ENCODE data around the gene BMPER. TPM values are rescaled to one million over a fixed set of nuclear protein-coding genes. Genes with fewer than 3 reads are reported as not detected.

The BMPER gene
- total and polyA plus RNA-seq, 10 of the 15 experiments (the other 5 are each of a cell fraction or from before 2014, with no cell fraction given), result 0.02 to 0.08 TPM; not detected in 8

DNA sequence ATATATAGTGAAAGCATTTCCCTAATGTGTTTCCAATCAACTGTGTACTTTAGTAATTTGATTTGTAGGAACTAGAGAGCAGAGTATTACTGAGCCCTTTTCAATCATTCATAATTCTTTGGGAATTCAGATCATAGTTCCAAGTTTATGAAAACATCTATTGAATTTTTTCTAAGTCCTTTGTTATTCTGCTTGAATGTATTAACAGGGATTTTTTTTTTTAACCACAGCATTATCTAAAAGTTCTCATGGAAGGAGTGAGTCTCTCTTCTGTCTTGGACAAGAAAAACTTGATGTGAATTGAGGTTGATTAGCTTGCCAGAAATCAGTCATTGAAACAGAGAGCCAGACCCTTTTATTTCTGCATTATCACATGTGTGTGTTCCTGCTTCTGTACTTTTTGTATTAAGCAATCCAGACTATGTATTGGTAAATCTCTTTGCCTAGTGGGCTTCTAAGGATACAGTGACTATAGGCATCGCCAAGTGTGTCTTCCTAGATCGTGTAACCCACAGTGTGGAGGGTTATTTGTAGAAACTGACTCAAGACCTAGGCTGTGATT lies 59.9 kb downstream of the BMPER start (continued):
- TF ChIP-seq, protein P1, sequence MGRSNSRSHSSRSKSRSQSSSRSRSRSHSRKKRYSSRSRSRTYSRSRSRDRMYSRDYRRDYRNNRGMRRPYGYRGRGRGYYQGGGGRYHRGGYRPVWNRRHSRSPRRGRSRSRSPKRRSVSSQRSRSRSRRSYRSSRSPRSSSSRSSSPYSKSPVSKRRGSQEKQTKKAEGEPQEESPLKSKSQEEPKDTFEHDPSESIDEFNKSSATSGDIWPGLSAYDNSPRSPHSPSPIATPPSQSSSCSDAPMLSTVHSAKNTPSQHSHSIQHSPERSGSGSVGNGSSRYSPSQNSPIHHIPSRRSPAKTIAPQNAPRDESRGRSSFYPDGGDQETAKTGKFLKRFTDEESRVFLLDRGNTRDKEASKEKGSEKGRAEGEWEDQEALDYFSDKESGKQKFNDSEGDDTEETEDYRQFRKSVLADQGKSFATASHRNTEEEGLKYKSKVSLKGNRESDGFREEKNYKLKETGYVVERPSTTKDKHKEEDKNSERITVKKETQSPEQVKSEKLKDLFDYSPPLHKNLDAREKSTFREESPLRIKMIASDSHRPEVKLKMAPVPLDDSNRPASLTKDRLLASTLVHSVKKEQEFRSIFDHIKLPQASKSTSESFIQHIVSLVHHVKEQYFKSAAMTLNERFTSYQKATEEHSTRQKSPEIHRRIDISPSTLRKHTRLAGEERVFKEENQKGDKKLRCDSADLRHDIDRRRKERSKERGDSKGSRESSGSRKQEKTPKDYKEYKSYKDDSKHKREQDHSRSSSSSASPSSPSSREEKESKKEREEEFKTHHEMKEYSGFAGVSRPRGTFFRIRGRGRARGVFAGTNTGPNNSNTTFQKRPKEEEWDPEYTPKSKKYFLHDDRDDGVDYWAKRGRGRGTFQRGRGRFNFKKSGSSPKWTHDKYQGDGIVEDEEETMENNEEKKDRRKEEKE (IDR thresholded peaks at IDR 0.05), result no peak
- TF ChIP-seq MEF2A (IDR thresholded peaks at IDR 0.05; ENCODE audit: insufficient read depth, low read depth, low read length) (no peak), TCF3 (IDR thresholded peaks at IDR 0.05; ENCODE audit: borderline replicate concordance, insufficient read depth, low read depth, low read length) (no peak), IKZF2 (IDR thresholded peaks at IDR 0.05) (no peak), TCF7 (IDR thresholded peaks at IDR 0.05; ENCODE audit: borderline replicate concordance) (no peak)

DNA sequence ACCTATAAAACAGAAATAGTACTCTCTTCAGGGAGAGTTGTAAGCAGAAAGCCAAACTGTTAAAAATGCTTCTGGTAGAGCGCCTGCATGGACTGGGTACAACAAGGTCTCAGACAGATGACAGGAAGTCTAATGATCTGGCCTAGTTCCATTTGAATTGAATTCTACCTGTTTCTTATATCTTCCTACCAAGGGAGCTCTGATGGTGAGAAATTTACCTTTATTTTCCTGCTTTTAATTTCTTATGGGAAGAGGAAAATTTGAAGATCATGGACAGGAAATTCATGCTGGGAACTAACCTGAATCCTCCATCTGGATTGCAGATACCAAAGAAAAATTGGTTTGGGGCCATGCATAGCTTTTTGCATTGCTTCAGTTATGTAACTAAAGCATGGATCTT lies 63.3 kb downstream of the BMPER start:
- Histone ChIP-seq H3K27me3 (replicated peaks in 1 of 2; ENCODE audit: control insufficient read depth in 2 of 2, insufficient read depth in 2 of 2, low read length in 1 of 2) (no peaks in the 10 kb centered on the region), H3K27ac (ENCODE audit: control insufficient read depth, insufficient read depth) (no peak overlapping the region), H3K9ac (ENCODE audit: control insufficient read depth, insufficient read depth, low read length) (no peak overlapping the region), H3K4me2 (ENCODE audit: control insufficient read depth, insufficient read depth) (no peak overlapping the region), H3K36me3 (ENCODE audit: control insufficient read depth in 2 of 2, insufficient read depth in 2 of 2, low read length in 1 of 2) (no peaks in the 10 kb centered on the region), H3K79me2 (ENCODE audit: control insufficient read depth, insufficient read depth, low read length) (no peaks in the 10 kb centered on the region), H4K20me1 (ENCODE audit: control insufficient read depth, insufficient read depth) (no peaks in the 10 kb centered on the region), H3K4me1 (ENCODE audit: control insufficient read depth, insufficient read depth, low read length) (no peaks in the 10 kb centered on the region), H3K4me3 (no peak overlapping the region), H3K9me3 (replicated peaks; ENCODE audit: control insufficient read depth, insufficient read depth, low read length) (no peaks in the 10 kb centered on the region), H2AFZ (ENCODE audit: control insufficient read depth, low read depth, low read length) (no peak overlapping the region)
- TF ChIP-seq GATAD2B (conservative IDR thresholded peaks at IDR 0.05; ENCODE audit: low read depth), result no peak
- TF ChIP-seq, protein P2, sequence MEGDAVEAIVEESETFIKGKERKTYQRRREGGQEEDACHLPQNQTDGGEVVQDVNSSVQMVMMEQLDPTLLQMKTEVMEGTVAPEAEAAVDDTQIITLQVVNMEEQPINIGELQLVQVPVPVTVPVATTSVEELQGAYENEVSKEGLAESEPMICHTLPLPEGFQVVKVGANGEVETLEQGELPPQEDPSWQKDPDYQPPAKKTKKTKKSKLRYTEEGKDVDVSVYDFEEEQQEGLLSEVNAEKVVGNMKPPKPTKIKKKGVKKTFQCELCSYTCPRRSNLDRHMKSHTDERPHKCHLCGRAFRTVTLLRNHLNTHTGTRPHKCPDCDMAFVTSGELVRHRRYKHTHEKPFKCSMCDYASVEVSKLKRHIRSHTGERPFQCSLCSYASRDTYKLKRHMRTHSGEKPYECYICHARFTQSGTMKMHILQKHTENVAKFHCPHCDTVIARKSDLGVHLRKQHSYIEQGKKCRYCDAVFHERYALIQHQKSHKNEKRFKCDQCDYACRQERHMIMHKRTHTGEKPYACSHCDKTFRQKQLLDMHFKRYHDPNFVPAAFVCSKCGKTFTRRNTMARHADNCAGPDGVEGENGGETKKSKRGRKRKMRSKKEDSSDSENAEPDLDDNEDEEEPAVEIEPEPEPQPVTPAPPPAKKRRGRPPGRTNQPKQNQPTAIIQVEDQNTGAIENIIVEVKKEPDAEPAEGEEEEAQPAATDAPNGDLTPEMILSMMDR (IDR thresholded peaks at IDR 0.05 in 2 of 3, conservative IDR thresholded peaks at IDR 0.05 in 1 of 3; ENCODE audit: control insufficient read depth in 2 of 3, extremely low read depth in 1 of 3, insufficient read depth in 1 of 3, low read depth in 3 of 3, low read length in 3 of 3), result no peak
- TF ChIP-seq, protein P3, sequence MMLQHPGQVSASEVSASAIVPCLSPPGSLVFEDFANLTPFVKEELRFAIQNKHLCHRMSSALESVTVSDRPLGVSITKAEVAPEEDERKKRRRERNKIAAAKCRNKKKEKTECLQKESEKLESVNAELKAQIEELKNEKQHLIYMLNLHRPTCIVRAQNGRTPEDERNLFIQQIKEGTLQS (IDR thresholded peaks at IDR 0.05; ENCODE audit: borderline replicate concordance, extremely low read depth, low read depth, low read length), result no peak
- no peak for TF ChIP-seq SMAD1 (IDR thresholded peaks at IDR 0.05; ENCODE audit: low read depth, partially characterized antibody)
- no peak for TF ChIP-seq HDGF (IDR thresholded peaks at IDR 0.05)
- no peak for TF ChIP-seq NFYB (IDR thresholded peaks at IDR 0.05; ENCODE audit: insufficient read depth, low read depth, low read length)
- no peak for TF ChIP-seq MYC (IDR thresholded peaks at IDR 0.05; ENCODE audit: insufficient read depth, insufficient read length, insufficient replicate concordance, low read length, severe bottlenecking)
- no peak for TF ChIP-seq SREBF1 (IDR thresholded peaks at IDR 0.05; ENCODE audit: low read length)
- intact Hi-C loops (cut with micrococcal nuclease; ENCODE audit: unreplicated experiment) (no loop called here), in situ Hi-C loops (cut with MboI) (no loop called here)
- no peak for FAIRE-seq
- DNase-seq (ENCODE audit: low read depth, low spot score), result no peak
- BruUV-seq (replicated peaks), result no TSS peak
- CTCF ChIA-PET, result no interaction called here
- SMC1A ChIA-PET (ENCODE audit: uncharacterized antibody, unreplicated experiment), result no interaction called here
- RAD21 ChIA-PET (ENCODE audit: unreplicated experiment), result no interaction called here
- POLR2A ChIA-PET, result no interaction called here
- WGBS (ENCODE audit: insufficient coverage, insufficient replicate concordance, low lambda C conversion rate, missing lambda C conversion rate), result 36% methylated on average over 1 of the region's 1 CpG
- no peak for ATAC-seq
